IMR-90 (cell line): ENCODE data around the gene MAML1.

Experiments used
- CHD1 ChIP-seq: IDR thresholded peaks from 2 replicates; pipeline ENCODE4 v1.6.1; 2012; ENCODE audit warnings: low read depth, low read length, improper control_type of control experiment
- CTCF ChIP-seq: conservative IDR thresholded peaks from 2 replicates; pipeline ENCODE4 v1.5.1; 2012; ENCODE audit warnings: mild to moderate bottlenecking, low read depth, low read length, improper control_type of control experiment
- ELK1 ChIP-seq: fragments of 150-350 bp; IDR thresholded peaks from 2 replicates; pipeline ENCODE4 v1.6.1; 2016; ENCODE audit warnings: low read depth, mild to moderate bottlenecking, low read length, moderate library complexity, borderline replicate concordance
- FOS ChIP-seq: fragments of 150-350 bp; IDR thresholded peaks from 2 replicates; pipeline ENCODE4 v1.6.1; 2016; ENCODE audit warnings: low read depth, low read length
- MAZ ChIP-seq: IDR thresholded peaks from 2 replicates; pipeline ENCODE4 v1.6.1; 2012; ENCODE audit warnings: low read depth, mild to moderate bottlenecking, low read length, improper control_type of control experiment, moderate library complexity, borderline replicate concordance
- POLR2A ChIP-seq: IDR thresholded peaks from 2 replicates; pipeline ENCODE4 v1.6.1; 2012; ENCODE audit warnings: mild to moderate bottlenecking, low read depth, low read length
- RAD21 ChIP-seq: IDR thresholded peaks from 2 replicates; pipeline ENCODE4 v1.6.1; 2012; ENCODE audit warnings: low read length, improper control_type of control experiment
- SMC3 ChIP-seq: fragments of 150-350 bp; IDR thresholded peaks from 2 replicates; pipeline ENCODE4 v1.6.1; 2016; ENCODE audit warnings: low read depth, mild to moderate bottlenecking, antibody characterized with exemption, low read length, moderate library complexity
- USF2 ChIP-seq: fragments of 150-350 bp; IDR thresholded peaks from 2 replicates; pipeline ENCODE4 v1.6.1; 2017; ENCODE audit warnings: mild to moderate bottlenecking, antibody characterized with exemption, low read length, low read depth

GRCh38 chr5:179753971-179754370, 21.3 kb downstream of the MAML1 start:
- no peak for TF ChIP-seq SMC3
- TF ChIP-seq ELK1, result no peak
- TF ChIP-seq CTCF, result no peak
- no peak for TF ChIP-seq FOS
- no peak for TF ChIP-seq RAD21
- no peak for TF ChIP-seq POLR2A
- no peak for TF ChIP-seq CHD1
- no peak for TF ChIP-seq USF2
- TF ChIP-seq MAZ, result no peak
